KOPT-K1 (cell line): Measurements from ENCODE around the gene TIMM23B.
"Not testable (repeated sequence)": the region's sequence is repeated elsewhere in the genome, so short reads cannot be mapped to it uniquely, and the experiment has no call there.

Experiments
- H3K27ac ChIP-seq: fragments of 200-600 bp; sonication (generic); 2 replicates; pipeline ENCODE4 v1.5.1; 2016; ENCODE audit warnings: antibody characterized with exemption, mild to moderate bottlenecking, low read depth, low read length; ENCODE audit not compliant: poor library complexity, severe bottlenecking
- H3K36me3 ChIP-seq: fragments of 200-600 bp; sonication (generic); 2 replicates; pipeline ENCODE4 v1.5.1; 2017; ENCODE audit warnings: antibody characterized with exemption, mild to moderate bottlenecking, low read length, moderate library complexity; ENCODE audit not compliant: insufficient read depth
- H3K9me3 ChIP-seq: fragments of 200-600 bp; sonication (generic); 2 replicates; pipeline ENCODE4 v1.5.1; 2017; ENCODE audit warnings: antibody characterized with exemption, low read length, mild to moderate bottlenecking; ENCODE audit not compliant: insufficient read depth, poor library complexity, severe bottlenecking

Gene TIMM23B

GRCh38 chr10:50020451-50021024 lies 78.7 kb downstream of the TIMM23B start:
- not testable (repeated sequence) for H3K9me3 ChIP-seq, H3K27ac ChIP-seq, H3K36me3 ChIP-seq

GRCh38 chr10:50021646-50022045 lies 79.8 kb downstream of the TIMM23B start:
- Histone ChIP-seq H3K27ac (no peak overlapping the region), H3K9me3 (no peaks in the 10 kb centered on the region), H3K36me3 (no peaks in the 10 kb centered on the region)
